Stimulated activated CD8-positive, alpha-beta memory T cell treated with anti-CD3 and anti-CD28 coated beads, Interleukin-12 subunit alpha, Interleukin-12 subunit beta, amount 100 ng/mL, for 24 hours (primary cell): Measurements from ENCODE around the gene TTC28.

ENCODE experiments used
- DNase-seq: peaks from one replicate; pipeline ENCODE4 v3.0.0-alpha.2; 2020; ENCODE audit errors: extremely low read depth

The TTC28 gene

GRCh38 chr22:28008056-28008455, 671.6 kb downstream of the TTC28 start:
- DNase-seq: no peak

- no peak for DNase-seq
Measured at GRCh38 chr22:28006271-28006670, 673.4 kb downstream of the TTC28 start.

- no peak for DNase-seq
Measured at GRCh38 chr22:28005513-28005912, 674.1 kb downstream of the TTC28 start.

- no peak for DNase-seq
Measured at GRCh38 chr22:28004021-28004420, 675.6 kb downstream of the TTC28 start.

- no peak for DNase-seq
Measured at GRCh38 chr22:28002863-28003565, 676.6 kb downstream of the TTC28 start.

- no peak for DNase-seq
Measured at GRCh38 chr22:28002181-28002700, 677.4 kb downstream of the TTC28 start.

GRCh38 chr22:28001171-28001835, 678.3 kb downstream of the TTC28 start:
- no peak for DNase-seq

- no peak for DNase-seq
Measured at GRCh38 chr22:28000361-28000760, 679.3 kb downstream of the TTC28 start.

GRCh38 chr22:27999876-28000275, 679.8 kb downstream of the TTC28 start:
- DNase-seq: no peak

GRCh38 chr22:27998511-27999410, 680.9 kb downstream of the TTC28 start:
- DNase-seq: no peak

- no peak for DNase-seq
Measured at GRCh38 chr22:27997538-27997937, 682.1 kb downstream of the TTC28 start.

GRCh38 chr22:27996981-27997380, 682.7 kb downstream of the TTC28 start:
- no peak for DNase-seq

GRCh38 chr22:27996529-27996925, 683.1 kb downstream of the TTC28 start:
- DNase-seq: no peak

- no peak for DNase-seq
Measured at GRCh38 chr22:27995801-27996528, 683.7 kb downstream of the TTC28 start.

- no peak for DNase-seq
Measured at GRCh38 chr22:27994481-27995331, 684.9 kb downstream of the TTC28 start.

- DNase-seq: no peak
Measured at GRCh38 chr22:27993774-27994350, 685.8 kb downstream of the TTC28 start.

GRCh38 chr22:27993201-27993635, 686.4 kb downstream of the TTC28 start:
- DNase-seq: no peak

GRCh38 chr22:27992294-27993165, 687.1 kb downstream of the TTC28 start:
- DNase-seq: no peak

GRCh38 chr22:27991586-27992293, 687.9 kb downstream of the TTC28 start:
- DNase-seq: no peak
